HG03521 (cell line): Measurements from ENCODE around the gene POLR1C.
"Not testable (repeated sequence)": the region's sequence is repeated elsewhere in the genome, so short reads cannot be mapped to it uniquely, and the experiment has no call there.

ENCODE experiments used
- ATAC-seq: cut with Tn5 transposase; IDR thresholded peaks from one replicate; pipeline ENCODE4 v1.9.1; 2021; ENCODE audit warnings: mild to moderate bottlenecking, moderate library complexity; ENCODE audit not compliant: unreplicated experiment

POLR1C gene, protein sequence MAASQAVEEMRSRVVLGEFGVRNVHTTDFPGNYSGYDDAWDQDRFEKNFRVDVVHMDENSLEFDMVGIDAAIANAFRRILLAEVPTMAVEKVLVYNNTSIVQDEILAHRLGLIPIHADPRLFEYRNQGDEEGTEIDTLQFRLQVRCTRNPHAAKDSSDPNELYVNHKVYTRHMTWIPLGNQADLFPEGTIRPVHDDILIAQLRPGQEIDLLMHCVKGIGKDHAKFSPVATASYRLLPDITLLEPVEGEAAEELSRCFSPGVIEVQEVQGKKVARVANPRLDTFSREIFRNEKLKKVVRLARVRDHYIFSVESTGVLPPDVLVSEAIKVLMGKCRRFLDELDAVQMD

DNA sequence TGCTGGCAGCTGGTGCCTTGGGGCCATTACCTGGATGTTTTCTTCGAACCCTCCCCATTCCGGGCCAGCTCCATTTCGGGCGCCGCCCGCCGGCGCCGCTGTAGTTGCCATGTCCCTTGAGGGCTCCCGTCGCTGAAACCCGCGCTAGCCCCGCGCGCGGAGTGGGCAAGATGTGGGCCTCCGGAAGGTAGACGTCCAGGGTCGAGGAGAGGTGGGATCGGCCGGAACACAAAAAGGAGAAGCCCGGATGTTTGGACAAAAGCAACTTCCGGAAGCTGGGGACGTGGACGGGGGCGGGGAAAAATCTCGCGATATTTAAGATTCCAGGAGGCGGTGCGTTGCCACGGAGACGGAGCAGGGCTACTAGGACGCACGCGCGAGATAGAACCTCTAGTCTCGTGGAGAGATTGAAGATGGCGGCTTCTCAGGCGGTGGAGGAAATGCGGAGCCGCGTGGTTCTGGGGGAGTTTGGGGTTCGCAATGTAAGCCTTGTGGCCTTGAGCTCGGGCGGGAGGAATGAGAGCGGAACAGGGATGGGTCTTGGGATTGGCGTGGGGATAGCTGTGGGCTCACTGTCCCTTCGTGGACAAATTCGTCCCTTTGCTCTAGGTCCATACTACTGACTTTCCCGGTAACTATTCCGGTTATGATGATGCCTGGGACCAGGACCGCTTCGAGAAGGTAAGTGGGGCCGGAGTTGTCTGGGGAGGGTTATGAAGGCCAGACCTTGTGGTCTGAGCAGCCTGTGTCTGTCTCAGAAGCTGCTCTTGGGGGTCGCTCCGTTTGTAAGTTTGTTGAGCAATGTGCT is at the start of gene POLR1C, which contains the start of gene YIPF3:
Gene POLR1C (plus strand): TSS at position 393 of the 808 bp plus-strand sequence. CDS start 21 bp downstream, at position 414.
Gene YIPF3 (minus strand): TSS at position 230 of the 808 bp plus-strand sequence. CDS start 119 bp downstream, at position 111.
- peak; percentile 89 for ATAC-seq

DNA sequence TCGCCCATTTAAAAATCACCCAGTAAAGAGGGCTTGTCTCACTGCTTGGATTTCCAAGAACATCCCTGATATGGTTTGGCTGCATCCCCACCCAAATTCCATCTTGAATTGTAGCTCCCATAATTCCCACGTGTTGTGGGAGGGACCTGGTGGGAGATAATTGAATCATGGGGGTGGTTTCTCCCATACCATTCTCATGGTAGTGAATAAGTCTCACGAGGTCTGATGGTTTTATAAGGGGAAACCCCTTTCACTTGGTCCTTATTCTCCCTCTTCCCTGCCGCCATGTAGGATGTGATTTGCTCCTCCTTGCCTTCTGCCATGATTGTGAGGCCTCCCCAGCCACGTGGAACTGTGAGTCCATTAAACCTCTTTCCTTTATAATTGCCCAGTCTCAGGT is 49.6 kb upstream of the POLR1C start:
- ATAC-seq = not testable (repeated sequence)

DNA sequence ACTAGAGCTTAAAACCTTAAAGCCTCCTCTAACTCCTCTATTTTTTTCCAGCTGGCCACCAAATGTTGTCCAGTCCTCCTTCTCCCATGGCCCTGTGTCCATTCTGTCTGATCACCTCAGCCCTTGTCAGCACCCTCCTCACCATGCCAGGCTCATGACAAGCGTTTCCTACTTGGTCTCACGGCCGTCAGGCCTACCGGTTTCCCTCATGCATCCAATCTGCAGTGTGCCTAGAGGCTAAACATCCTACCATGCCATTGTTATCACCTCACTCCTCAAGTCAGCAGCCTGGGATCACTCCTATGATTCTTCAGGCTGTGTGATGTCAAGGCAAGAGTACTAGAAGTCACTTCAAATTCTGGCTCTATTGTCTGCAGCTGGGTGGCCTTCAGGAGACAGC is 49.1 kb upstream of the POLR1C start:
- no peak for ATAC-seq

DNA sequence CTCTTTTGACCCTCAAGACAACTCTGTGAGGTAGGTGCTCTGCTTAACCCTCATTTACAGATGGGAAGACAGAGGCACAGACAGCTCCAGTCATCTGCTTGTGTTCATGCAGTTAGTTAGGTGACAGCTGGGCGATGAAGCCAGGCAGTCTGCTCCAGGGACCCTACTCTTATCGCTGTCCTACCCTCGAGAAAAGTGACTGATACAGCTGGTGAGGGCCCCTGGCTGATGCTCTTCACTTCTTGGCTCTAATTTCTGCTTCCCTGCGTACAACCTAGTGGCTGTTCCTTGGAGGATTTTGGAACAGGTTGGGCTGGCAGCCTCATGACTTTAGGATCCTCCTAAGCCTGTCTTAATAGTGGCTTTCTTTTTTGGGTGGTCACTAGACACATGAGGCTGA is 48.6 kb upstream of the POLR1C start:
- no peak for ATAC-seq

DNA sequence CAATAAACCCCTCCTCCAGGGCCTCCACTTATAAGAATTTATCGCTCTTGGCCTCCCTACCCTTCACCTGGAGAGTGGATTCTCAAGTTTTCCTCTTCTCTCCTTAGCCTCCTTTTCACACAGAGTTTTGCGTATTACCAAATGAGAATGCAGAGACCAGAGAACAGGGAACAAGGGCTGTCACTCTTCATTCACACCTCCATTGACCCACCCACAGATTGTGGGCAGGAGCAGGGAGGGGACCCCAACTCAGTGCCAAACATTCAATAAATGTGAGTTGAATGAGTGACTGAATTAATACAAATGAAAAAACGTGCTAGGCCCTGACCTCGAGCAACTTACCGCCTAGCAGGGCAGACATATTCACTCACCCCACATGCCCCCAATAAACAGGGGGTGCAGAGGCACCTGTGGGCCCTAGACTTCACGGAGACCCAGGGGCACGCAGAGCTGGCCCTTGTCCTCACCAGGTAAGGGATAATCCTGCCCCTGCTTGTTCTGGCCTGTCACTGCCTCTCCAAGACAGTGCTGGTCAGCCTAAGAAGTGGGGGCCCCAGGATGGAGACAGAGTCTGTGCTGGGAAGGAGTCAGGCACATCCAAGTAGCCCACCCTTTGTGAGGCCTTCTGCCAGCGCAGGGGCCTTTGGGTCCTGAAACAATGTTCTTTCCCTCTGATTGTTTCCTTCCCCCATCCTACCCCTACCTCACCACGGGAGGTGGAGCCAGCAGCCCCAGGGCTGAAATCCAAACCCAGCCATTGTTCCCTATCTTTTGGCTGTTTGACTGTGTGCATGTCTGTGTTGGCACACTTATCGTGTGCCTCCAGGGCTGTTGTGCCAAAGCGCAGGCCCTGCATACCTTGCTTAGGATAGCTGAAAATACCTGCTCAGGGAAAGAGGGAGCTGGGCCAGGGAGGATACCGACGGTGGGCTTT is 47.9 kb upstream of the POLR1C start:
- no peak for ATAC-seq

DNA sequence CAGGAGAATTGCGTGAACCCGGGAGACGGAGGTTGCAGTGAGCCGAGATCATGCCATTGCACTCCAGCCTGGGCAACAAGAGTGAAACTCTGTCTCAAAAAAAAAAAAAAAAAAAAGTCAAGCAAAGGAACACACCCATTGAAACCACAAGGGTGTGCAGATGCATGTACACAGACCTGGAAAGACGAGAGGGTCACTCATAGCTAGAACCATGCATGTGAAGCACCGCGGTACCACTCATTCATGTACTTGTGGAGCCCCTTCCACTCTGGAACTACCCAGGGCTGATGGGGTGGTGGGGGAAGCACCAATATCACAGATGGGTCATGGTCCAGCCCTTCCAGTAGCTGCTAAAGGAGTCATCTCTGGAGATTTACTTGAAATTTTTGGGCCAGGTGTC is 46.9 kb upstream of the POLR1C start:
- no peak for ATAC-seq

DNA sequence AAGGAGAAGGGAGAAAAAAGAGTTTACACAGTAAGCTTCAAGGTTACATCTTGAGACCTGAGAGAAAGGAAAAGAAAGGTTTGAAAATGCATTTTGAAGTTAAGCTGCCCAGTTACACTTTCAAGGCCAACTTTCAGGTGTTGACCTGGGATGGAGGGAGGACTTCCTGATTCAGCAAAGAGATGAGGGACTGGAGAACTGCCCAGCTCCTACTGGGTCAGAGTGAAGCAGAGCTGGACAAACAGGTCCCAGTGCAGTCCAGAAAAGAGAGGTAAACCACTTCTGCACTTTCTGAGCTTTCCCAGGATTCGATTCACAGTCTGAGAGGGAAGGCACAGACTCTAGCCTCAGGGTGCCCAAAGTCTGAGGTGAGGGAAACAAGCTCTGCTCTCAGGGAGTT is 45.5 kb upstream of the POLR1C start:
- no peak for ATAC-seq

DNA sequence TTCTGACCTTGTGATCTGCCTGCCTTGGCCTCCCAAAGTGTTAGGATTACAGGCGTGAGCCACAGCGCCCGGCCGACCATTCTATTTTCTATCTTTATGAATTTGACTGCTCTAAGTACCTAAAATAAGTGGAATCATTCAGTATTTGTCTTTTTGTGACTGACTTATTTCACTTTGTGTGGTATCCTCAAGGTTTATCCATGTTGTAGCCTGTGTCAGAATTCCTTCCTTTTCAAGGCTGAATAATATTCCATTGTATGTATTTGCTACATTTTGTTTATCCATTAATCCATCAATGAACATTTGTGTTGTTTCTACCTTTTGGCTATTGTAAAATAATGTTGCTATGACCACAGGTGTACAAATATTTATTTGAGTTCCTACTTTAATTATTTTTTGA is 44.4 kb upstream of the POLR1C start:
- ATAC-seq = no peak

DNA sequence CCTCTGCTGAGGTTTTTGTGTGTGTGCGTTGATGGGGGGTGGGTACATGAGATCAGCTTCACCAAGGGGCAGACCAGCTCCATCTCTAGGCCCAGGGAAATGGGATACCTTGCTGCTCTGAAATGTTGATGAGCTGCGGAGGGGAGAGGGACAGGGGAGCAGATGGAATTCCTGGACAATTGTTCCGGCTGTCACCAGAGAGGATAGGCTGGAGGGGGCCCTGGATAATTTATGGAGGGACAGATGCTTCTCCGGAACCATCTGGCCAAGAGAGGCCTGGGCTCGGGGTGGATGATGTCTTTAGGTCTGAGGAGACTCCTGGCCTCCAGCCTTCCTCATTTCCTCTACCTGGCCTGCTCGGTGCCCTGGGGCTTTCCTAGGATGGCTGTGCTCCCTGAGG is 41.4 kb upstream of the POLR1C start:
- ATAC-seq = no peak

DNA sequence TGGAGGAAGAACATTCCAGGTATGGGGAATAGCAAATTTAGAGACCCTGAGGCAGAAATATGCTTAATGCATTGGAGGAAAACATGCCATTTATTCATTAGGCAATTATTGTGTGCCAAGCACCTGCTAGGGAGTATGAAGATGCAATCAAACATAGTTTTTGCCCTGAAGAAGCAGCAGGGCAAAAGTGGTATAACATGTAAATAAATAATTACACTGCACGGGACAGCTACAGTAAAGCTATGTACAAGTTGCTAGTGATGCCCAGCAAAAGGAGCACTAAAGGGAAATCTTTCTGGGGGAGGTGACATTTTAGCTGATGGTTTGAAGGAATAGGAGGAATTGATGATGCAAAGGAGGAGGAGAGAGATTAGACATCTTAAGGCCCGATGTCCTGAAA is 40.1 kb upstream of the POLR1C start:
- ATAC-seq = no peak

DNA sequence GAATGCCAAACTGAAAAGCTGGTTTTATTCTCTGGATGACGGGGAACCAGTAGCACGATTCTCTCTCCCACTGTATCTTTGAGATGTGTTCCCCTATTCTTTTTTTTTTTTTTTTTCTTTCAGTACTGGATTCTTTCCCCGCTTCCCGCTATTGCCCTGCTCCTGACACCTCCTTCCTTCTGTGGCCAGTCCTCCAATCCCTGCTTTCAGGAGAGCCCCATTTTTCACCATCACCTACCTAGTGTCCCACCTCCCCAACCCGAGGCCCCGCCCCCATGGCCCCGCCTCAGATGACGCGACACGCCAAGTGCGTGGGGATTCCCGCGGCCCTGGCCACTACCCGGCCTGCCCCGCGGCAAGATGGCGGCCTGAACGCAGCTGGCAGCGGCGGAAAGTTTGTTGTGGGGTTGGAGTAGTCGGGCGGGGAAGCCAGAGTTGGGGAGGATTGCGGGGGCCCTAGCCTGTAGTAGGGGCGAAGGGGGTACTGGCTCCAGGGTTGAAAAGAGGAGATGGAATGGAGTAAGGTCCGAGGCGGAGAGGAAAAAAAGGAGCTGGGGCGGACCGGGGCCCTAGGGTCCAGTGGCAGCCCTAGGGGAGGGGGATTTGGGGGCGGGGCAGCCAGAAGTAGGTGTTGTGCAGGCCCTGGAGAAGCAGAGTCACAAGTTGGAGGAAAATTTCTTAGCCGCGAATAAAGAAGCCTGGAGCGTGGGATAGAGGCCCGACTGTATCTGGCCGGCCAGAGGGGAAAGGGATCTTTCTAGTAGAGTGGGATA is 39.5 kb upstream of the POLR1C start, which contains the start of gene TJAP1:
Gene TJAP1 (plus strand): TSS at position 336 of the 773 bp plus-strand sequence. CDS start 21,432 bp downstream, outside the sequence.
- ATAC-seq = peak; percentile 99

DNA sequence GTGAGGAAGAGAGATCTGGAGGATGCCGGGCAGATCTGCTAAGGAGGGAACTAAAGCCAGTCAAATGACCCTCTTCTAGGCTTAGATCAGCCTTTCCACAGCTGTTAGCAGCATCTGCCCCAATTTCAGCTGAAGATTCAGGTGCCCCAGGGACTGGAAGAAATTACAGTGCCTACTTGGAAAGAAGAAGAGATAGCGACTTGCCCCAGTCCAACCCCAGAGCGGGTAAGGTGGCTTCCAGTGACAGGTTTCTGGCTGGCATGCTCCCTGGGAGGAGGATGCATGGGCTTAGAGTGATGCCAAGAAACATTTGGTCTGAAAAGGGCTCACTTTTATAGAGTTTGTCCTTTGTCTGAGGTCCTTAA is 38.9 kb upstream of the POLR1C start:
- ATAC-seq = no peak

DNA sequence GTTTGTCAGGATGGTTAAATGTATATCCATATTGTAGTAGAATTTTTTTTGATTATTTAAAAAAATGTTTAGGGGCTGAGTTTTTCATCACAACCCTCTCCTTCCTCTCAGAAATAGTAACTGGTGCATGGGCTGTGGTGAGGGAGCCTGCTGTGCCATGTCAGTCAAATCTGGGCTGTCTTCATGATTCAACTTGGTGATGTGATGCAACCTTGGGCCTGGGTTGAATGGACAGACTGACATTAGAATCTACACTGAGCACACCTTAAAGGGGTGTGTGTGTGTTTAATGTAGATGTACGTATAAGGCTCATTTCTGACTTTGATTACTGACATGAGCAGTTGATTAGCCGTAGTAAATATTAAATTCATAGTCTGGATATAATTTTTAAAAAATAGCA is 35.8 kb upstream of the POLR1C start:
- ATAC-seq = no peak

DNA sequence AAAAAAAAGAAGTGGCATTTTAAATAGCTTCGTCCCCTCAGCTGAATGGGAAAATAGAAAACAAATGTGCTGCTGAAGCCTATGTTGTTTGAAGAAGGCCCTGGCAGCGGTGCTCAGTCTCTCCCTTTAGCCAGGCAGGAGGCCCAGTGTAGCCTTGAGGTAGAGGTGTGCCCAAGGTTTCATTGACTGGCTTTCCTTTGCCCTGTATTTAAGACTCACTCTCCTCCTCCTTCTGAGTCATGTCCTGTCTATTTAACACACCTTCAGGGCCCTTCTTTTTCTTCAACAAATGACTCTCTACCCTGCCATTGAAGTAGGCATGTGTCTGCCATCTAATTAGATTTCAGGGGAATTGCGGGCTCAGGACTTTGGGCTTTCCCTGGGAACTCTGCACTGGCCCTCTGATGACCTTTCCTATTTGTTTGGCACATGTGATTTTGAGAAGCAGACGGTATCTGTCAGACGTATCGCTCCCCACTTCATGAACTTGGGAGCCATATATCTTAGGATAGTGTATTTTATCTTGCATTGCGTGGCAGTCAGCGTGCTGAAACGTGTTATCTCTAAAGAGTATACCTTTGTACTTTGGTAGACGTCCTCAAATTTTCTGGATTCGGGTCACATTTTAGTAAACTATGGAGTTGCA is 35.2 kb upstream of the POLR1C start:
- no peak for ATAC-seq

DNA sequence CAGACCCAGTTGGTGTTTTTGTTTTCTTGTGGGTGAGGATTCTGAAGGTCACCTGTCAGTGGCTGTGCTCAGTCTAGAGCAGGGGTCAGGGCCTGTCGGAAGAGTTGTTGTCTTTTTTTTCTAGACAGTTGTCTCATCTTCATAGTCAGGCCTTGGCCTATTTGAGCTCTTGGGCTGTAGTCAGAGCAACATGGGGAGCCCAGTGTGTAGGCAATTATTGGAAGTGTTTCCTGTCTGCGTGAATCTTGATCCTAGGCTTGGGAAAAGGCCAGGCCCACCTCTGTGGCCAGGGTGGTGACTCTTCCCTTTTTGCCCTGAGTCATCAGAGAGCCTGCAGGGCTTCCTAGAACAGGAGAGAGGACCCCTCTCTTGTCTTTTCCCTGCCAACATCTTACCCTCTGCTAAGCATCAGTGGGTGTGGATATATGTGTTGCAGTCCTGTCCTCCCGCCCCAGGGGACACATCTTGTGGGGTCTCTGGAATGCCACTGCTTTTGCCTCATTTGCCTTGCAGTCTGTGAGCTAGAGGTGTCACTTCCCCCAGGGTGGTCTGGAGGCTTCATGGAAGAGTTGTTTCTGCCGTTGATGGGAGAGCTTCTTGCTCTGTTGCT is 28.1 kb upstream of the POLR1C start:
- no peak for ATAC-seq

DNA sequence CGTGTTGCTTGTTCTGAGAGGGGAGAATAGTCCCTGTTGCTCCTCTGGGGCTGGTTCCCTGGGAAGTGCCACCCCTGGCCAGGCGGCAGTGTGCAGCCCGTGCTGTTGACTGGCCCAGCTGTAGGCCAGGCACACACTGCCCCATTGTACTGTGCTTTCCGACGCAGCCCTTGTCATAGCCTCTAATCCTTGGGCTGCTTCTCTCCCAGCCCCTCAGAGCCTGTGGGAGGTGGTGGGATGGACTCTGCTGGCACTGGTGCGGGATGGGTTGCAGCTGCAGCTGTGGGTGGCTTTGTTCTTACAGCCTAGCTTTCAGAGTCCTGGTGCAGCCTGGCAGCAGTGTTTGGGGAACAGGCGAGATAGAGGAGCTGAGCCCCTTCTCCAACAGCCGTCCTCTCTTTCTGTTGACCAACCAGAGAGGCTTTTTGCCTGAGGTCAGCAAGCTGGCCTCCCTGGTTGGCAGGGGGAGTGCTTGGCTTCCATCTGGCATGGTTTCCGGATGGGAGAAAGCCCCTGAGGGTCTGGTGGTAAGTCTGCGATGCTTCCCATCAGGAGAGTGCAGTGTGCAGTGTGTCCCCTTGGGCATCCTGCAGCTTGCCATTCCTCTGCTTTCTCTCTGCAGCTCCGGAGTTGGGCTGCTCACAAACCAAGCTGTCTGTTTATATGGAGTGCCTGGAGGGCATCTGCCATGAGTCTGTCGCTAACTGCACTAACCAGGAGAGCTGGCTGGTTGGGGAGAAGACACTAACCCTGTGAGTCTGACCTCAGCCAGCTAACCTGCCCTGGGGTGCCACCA is 27.4 kb upstream of the POLR1C start:
- no peak for ATAC-seq

DNA sequence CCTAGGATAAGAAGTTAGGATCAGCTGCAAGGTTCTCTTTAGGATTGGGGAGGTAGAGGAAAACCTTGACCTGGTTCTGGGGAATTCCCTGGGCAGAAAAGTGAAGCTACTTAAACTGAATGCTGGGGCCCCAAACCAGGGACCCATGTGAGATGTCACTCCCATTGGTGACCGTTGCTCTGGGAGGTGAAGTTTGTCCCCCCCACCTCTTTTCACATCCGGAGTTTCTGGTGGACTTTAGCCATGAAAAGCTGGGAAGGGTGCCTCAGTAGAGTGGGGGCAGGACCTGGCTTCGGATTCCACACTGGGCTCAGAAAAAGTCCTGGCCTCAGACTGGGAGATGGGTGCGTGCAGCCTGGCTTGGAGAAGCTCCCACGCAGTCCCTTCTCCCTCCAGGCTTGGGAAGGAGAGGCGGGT is 26.4 kb upstream of the POLR1C start:
- no peak for ATAC-seq
